ENCODE data around the gene LACTB. TPM values are rescaled to one million over a fixed set of nuclear protein-coding genes. Genes with fewer than 3 reads are reported as not detected.

The LACTB gene
- total RNA-seq, 3 donors from 2014 or later (not counting 1 experiment from before 2014, with no cell fraction given): 17.1 to 29.1 (median 26.4) TPM

- Mint-ChIP-seq H3K4me3 (peak overlapping the region; percentile 97), H3K27me3 (ENCODE audit: low read depth in 2 of 2) (no peaks in the 10 kb centered on the region), H3K36me3 (no peaks in the 10 kb centered on the region), H3K27ac (peak overlapping the region; percentile 93 to 99), H3K9me3 (no peaks in the 10 kb centered on the region), H3K4me1 (peaks cover 62 to 70% of the 10 kb centered on the region in 2 donors)
- peak in 1 of 2 donors; percentile 31 for DNase-seq
- intact Hi-C loops (cut with micrococcal nuclease): loop anchor here (1.0 to 10.0 kb wide), 4 partner anchors 56 to 904 kb away; partner anchors contain the start of genes CIAO2A, LACTB and SNX1
- no peak for ATAC-seq
- Histone ChIP-seq H3K36me3 (ENCODE audit: control insufficient read depth, insufficient read depth, low read length) (no peaks in the 10 kb centered on the region), H3K9me3 (ENCODE audit: control insufficient read depth, insufficient read depth, low read length) (no peaks in the 10 kb centered on the region), H3K4me3 (ENCODE audit: low read length) (peak overlapping the region; percentile 89), H3K4me1 (ENCODE audit: control insufficient read depth, insufficient read depth, low read length) (peaks cover 37% of the 10 kb centered on the region), H3K27ac (ENCODE audit: low read length) (peak overlapping the region; percentile 94), H3K27me3 (ENCODE audit: control insufficient read depth, insufficient read depth, low read length) (no peaks in the 10 kb centered on the region)
- 17% methylated on average over 1 of the region's 3 CpGs for WGBS (ENCODE audit: insufficient coverage)
- TF ChIP-seq, protein P1, sequence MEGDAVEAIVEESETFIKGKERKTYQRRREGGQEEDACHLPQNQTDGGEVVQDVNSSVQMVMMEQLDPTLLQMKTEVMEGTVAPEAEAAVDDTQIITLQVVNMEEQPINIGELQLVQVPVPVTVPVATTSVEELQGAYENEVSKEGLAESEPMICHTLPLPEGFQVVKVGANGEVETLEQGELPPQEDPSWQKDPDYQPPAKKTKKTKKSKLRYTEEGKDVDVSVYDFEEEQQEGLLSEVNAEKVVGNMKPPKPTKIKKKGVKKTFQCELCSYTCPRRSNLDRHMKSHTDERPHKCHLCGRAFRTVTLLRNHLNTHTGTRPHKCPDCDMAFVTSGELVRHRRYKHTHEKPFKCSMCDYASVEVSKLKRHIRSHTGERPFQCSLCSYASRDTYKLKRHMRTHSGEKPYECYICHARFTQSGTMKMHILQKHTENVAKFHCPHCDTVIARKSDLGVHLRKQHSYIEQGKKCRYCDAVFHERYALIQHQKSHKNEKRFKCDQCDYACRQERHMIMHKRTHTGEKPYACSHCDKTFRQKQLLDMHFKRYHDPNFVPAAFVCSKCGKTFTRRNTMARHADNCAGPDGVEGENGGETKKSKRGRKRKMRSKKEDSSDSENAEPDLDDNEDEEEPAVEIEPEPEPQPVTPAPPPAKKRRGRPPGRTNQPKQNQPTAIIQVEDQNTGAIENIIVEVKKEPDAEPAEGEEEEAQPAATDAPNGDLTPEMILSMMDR (IDR thresholded peaks at IDR 0.05): no peak
Observed at GRCh38 chr15:63190769-63191649, 69.3 kb downstream of the LACTB start.

Other genes starting within 250 kb of the LACTB start
- gene TPM1, start 79.1 kb upstream of the LACTB start, total RNA-seq: 10 to 100 TPM; 21.5 to 33.0 (median 25.6) TPM
- gene RPS27L, start 35.6 kb downstream of the LACTB start, total RNA-seq: 10 to 100 TPM; 50.4 to 63.3 (median 52.2) TPM
- 100 to 1,000 TPM; 128 to 155 (median 137) TPM for gene RAB8B, start 67.7 kb downstream of the LACTB start, total RNA-seq
- 10 to 100 TPM in 1 of 3 donors, 1 to 10 TPM in 2; 8.6 to 12.4 (median 9.9) TPM for gene APH1B, start 155.7 kb downstream of the LACTB start, total RNA-seq